ENCODE data around the gene DENND1C.

Gene DENND1C

DNA sequence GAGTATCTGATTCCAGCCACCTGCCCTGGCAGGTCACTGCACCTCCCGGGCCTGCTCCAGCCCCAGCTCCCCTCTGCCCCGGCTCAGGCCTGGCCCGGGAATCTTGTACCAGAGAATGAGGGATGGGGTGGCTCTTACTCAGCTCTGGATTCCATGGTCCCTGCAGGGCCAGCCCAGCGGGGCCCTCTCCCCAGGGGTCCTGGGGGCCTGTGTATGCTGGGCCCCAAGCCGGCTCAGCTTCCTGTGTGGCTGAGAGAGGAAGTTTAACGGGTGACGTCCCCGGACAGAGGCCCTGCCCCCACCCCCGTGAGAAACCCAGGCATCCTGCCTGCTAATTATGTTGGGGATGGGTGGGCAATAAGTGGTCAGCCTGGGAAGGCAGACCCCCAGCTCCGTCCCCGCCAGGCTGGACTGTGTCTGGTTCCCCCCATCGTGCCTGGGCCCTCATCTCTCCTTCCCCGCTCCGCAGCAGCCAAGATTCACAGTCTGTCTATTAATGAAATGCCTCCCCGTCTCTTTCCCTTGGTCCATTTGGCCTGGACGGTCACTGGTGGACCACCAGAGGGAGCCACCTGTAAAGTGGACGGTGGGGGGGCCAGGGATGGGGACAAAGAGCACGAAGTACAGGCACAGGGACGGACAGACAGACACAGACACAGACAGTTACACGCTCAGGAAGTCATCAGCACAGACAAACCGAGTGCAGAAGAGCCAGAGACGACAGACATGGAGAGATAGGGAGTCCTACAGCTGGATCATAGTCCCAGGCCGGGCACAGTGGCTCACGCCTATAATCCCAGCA lies at the start of gene DENND1C:
TSS of gene DENND1C (minus strand) at position 247 of the 802 bp plus-strand sequence. CDS start at position 155, 92 bp downstream.
- DNase-seq = peak in 11 of 14 donors; percentile 23 to 56 (median 49)

- peak; percentile 43 to 90 (median 84) for DNase-seq
Observed at GRCh38 chr19:6530386-6531162, 49.0 kb upstream of the DENND1C start, which contains the start of gene TNFSF9. Gene TNFSF9, plus strand, starts transcription at chr19:6531026. Its CDS starts 11 bp downstream, at chr19:6531037.

DNA sequence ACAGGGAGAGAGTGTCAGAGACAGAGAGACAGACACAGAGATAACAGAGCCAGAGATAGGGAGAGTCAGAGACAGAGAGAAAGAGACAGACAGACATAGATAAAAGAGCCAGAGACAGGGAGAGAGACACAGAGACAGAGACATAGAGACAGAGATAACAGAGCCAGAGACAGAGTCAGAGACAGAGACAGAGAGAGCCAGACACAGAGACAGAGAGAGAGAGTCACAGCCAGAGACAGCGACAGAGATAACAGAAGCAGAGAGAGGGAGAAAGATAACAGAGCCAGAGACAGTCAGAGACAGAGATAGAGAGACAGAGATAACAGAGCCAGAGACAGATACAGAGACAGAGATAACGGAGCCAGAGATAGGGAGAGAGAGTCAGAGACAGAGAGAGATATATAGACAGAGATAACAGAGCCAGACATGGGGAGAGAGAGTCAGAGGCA lies 48.4 kb upstream of the DENND1C start:
- no peak for DNase-seq

GRCh38 chr19:6529351-6529750 lies 47.8 kb upstream of the DENND1C start:
- DNase-seq = no peak

GRCh38 chr19:6528544-6529121 lies 47.0 kb upstream of the DENND1C start:
- DNase-seq = peak in 12 of 14 donors; percentile 16 to 65 (median 40)

GRCh38 chr19:6527893-6528543 lies 46.4 kb upstream of the DENND1C start:
- no peak for DNase-seq

DNA sequence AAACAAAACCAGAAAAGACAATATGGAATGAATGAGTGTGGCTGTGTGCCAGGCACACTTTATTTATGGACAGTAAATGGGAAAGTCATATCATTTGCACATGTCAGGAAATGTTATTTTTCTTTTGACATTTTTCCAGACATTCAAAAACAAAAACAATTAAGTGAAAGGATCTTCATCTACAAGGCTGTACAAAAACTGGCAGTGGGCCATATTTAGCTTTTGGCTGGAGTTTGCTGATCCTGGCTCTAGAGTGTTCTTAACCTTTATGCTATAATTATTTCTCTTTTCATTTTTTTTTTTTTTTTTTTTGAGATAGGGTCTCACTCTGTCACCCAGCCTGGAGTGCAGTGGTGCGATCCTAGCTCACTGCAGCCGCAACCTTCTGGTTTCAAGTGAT lies 42.7 kb upstream of the DENND1C start:
- no peak for DNase-seq

DNA sequence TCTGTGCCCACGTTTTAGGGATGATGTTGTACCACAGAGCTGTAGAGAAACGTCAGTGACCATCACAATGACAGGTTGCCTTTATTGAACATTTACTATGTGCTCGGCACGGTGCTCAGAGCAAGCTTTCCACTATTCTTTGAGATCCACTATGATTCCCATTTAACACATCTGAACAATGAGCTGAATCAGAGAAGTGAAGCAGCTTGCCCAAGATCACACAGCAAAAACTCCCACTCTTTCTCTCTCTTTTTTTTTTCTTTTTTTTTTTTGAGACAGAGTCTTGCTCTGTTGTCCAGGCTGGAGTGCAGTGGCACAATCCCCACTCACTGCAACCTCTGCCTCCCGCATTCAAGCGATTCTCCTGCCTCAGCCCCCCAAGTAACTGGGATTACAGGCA lies 41.1 kb upstream of the DENND1C start:
- DNase-seq = no peak

GRCh38 chr19:6521718-6522646 lies 40.4 kb upstream of the DENND1C start:
- no peak for DNase-seq

DNA sequence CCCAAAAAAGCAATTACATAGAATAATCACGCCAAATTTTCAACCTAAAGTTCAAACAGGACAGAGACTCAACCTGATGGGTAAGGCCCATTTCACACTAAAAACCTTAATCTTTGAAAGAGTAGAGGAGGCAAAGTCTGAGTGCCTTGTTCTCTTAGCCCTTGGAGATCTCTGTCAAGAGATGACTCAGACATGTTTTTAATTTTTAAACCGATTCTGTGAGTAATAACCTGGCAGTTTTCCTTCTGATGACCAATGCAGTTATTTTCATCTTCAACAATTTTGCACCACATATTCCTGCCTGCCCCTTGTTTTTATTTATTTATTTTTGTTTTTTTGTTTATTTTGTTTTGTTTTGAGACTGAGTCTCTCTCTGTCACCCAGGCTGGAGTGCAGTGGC lies 37.7 kb upstream of the DENND1C start:
- no peak for DNase-seq

- DNase-seq = no peak
Observed at GRCh38 chr19:6518145-6518911, 36.7 kb upstream of the DENND1C start.

- DNase-seq = peak in 13 of 14 donors; percentile 45 to 89 (median 79)
Observed at GRCh38 chr19:6516659-6517291, 35.2 kb upstream of the DENND1C start.

DNA sequence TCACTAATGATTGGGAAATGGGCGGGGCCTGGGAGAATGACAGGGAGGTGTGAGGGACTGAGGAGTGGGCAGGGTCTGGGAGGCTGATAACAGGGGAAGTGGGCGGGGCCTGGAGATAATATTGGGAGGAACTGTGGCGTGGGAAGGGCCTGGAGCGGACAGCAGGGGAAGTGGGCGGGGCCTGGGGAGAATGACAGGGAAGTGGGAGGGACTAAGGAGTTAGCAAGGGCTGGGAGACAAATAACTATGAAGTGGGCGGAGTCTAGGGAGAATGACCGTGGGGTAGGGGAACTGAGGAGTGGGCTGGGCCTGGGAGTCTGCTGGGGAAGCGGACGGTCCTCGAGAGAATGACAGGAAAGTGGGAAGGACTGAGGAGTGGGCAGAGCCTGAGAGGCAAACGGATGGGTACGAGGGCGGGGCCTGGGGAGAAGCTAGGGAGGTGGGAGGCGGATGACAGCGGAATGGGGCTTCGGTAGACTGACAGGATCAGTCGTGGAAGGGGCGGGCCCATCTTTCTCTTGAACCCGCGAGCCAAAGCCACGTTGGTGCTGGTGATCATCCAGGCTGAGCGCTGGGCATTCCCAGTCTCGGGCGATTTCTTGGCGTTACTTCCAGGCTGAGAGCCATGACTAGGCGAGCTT lies 34.6 kb upstream of the DENND1C start:
- peak in 13 of 14 donors; percentile 38 to 95 (median 83) for DNase-seq

DNA sequence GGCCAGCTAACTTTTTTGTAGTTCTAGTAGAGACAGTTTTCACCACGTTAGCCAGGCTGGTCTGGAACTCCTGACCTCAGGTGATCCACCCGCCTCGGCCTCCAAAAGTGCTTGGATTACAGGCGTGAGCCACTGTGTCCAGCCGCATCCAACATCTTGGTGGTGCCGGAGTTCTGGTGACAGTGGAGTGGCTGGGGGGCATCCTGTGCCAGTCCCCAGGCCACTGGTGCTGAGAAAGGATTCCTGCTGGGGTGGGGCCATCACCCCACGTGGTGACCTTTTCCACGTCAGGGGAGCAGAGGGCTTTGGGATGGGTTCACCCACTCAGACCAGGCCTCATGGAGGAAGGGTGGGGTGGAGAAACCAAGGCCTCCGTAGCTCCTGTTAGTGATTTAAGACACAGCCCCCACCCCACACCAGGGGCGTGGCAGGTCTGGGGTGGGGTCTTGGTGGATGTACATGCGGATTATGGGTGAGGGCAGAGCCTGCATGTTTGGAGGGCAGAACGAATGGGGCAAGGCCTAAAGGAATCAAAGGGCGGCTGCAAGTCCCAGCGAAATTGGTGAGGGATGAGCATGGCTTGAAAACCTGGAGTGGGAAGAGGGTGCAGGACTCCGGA lies 33.4 kb upstream of the DENND1C start:
- DNase-seq = no peak

GRCh38 chr19:6514089-6514488 lies 32.5 kb upstream of the DENND1C start:
- DNase-seq = no peak

DNA sequence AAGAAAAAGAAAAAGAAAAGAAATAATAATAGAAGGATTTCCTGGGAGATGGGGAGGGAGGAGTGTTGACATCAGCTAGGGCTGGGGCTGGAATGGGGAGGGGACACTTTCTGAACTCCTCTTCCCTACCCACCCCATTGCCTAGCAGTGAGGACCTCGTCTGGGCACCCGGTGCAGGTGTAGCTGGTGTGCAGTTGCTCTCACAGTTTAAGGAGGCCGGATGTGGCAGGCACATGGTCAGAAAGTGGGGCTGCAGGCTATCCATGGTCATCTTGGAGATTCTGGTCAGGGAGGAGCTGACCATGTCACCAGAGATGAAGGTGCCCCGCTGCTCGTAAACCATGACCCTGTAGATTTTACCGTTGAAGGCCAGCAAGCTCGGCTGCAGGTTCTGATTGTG lies 29.0 kb upstream of the DENND1C start:
- no peak for DNase-seq

DNA sequence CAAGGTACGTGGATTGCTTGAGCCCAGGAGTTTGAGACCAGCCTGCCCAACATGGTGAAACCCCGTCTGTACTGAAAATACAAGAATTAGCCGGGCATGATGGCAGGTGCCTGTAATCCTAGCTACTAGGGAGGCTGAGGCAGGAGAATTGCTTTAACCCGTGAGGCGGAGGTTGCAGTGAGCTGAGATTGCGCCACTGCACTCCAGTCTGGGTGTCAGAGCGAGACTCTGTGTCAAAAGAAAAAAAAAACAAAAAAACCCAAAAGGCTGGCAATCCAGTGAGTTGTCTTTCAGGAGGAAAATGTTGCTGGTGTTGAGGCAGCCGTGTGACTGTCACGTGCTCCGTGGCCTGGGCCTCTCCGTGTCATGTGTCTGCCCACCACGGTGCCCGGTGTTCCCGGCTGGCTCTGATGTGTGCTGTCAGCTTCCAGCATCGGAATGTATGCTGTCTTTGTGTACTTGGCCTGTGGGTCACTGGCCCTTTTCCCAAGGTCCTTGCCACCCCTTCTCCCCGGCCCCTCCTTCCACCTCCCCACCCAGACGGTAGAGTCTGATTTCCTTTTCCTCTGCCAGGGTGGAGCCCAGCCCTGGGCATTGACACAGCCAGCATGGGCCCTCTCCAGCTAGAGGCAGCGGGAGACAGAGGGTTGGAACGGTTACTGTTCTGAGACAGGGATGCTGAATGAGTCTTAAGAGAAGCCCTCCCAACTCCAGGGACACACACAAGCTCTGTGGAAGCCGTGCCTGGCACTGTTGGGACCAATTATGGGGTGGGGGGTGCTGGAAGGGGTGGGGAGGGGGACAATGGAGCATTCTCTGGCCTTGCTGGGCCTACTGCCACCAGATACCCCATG lies 27.8 kb upstream of the DENND1C start:
- DNase-seq = peak in 13 of 14 donors; percentile 45 to 97 (median 89)

Measured in C1 segment of cervical spinal cord (tissue), 14 donors.